Measurements from ENCODE around the gene AIDA.

DNA sequence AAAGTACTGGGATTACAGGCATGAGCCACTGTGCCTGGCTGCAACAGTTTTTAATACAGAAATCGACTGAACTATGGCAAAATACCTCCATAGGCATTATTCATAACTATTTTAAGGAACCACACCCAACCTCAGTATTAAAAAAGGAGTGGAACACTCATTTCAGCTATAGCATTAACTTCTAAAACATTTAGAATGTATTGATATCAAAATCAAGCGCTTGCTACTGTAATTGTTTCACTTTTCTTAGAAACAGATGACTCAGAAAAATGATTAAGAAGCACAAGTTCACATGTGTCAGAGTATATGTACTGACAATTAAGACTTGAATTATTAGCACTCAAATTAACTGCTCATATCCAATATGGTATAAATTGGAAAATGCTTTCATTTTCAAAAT, 15.1 kb downstream of the AIDA start:
- TF ChIP-seq, protein P1, sequence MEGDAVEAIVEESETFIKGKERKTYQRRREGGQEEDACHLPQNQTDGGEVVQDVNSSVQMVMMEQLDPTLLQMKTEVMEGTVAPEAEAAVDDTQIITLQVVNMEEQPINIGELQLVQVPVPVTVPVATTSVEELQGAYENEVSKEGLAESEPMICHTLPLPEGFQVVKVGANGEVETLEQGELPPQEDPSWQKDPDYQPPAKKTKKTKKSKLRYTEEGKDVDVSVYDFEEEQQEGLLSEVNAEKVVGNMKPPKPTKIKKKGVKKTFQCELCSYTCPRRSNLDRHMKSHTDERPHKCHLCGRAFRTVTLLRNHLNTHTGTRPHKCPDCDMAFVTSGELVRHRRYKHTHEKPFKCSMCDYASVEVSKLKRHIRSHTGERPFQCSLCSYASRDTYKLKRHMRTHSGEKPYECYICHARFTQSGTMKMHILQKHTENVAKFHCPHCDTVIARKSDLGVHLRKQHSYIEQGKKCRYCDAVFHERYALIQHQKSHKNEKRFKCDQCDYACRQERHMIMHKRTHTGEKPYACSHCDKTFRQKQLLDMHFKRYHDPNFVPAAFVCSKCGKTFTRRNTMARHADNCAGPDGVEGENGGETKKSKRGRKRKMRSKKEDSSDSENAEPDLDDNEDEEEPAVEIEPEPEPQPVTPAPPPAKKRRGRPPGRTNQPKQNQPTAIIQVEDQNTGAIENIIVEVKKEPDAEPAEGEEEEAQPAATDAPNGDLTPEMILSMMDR (conservative IDR thresholded peaks at IDR 0.05; ENCODE audit: low read length), result no peak
- no peak for TF ChIP-seq EZH2phosphoT487 (IDR thresholded peaks at IDR 0.05; ENCODE audit: borderline replicate concordance, low read depth, low read length)
